ENCODE measurements around the gene GHDC.
A peak's percentile ranks its signal among the peaks of the same experiment; 100 is the strongest.
"Not testable (repeated sequence)": the region's sequence is repeated elsewhere in the genome, so short reads cannot be mapped to it uniquely, and the experiment has no call there.

Gene GHDC

GRCh38 chr17:42193969-42194899 lies at the start of gene GHDC:
Gene GHDC, minus strand, starts transcription at chr17:42194494. Its CDS starts 913 bp downstream, at chr17:42193581.
- peak; percentile 90 for DNase-seq

DNA sequence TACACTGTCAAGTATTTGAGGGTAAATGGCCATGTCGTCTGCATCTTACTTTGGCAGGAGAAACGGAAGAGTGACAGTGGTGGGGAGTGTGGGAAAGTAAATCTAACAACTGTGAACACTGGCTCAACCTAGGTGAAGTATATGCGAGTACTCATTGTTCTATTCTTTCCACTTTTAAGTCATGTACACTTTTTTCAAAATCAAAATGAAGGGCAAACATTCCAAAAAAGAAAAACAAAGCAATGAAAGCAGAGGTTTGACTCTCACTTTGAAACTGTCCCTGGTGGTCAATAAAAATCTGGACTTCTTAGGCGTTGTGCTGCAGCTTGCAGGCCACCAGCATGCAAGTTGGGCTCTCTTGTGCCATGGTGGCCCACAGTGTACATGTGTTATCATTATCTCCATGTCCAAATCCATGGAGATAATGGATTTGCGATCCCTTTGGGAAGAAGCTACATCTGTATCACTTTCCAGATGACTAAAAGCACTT lies 49.2 kb upstream of the GHDC start:
- DNase-seq: no peak

DNA sequence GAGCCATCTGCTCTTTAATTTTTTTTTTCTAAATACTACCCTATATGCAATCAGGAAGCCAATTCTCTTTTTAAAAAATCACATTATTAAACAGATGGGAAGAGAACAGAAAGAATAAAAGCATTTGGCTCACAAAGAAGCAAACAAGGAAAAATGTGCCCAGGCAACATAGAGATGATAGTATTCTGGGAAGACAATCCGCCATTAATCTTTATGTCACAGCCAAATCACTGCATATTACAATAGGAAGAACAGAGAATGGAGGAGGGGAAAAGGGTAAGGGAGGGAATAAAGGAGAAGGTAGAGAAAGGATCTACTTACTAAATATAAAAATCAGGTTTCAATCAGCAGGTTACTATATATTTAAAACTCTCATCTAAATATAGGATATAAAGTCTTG lies 47.6 kb upstream of the GHDC start:
- no peak for DNase-seq

DNA sequence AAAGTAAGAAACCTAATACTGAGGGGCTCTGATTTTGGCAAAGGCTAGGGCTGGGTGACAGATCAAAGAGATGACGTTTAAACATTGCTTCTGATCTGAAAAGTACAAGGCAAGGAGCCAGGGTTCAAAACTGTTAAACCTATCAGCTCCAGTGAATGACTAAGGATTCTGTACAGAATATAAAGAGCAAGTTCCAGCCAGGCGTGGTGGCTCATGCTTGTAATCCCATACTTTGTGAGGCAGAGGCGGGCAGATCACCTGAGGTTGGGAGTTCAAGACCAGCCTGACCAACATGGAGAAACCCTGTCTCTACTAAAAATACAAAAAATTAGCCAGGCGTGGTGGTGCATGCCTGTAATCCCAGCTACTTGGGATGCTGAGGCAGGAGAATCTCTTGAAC lies 46.6 kb upstream of the GHDC start:
- not testable (repeated sequence) for DNase-seq

DNA sequence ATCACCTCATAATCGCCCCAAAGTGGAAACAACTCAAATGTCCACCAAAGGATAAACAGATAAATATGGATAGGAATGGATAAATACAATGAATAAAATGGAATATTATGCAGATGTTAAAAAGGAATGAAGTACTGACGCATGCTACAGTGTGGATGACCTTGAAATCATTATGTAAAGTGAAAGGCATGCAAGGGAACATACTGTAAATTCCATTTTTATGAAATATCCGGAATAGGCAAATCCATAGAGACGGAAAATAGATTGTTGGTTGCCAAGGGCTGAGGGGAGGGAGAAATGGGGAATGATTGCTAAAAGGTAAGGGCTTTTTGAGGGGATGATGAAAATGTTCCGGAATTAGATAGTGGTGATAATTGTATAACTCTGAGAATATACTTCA lies 45.9 kb upstream of the GHDC start:
- no peak for DNase-seq

DNA sequence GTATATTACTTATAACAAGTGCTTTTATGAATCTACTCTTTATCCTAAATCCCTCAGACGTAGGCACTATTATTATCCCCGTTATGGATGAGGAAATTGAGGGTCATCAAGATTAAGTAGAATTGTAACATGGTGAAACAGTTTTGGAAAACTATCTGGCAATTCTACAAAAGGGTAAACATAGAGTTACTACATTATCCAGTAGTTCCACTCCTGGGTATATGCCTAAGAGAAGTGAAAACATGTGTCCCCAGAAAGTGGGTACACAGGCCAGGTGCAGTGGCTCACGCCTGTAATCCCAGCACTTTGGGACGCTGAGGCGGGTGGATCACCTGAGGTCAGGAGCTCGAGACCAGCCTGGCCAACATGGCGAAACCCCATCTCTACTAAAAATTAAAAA lies 45.3 kb upstream of the GHDC start:
- not testable (repeated sequence) for DNase-seq

- DNase-seq: no peak
Measured at GRCh38 chr17:42236760-42237159, 42.5 kb upstream of the GHDC start.

DNA sequence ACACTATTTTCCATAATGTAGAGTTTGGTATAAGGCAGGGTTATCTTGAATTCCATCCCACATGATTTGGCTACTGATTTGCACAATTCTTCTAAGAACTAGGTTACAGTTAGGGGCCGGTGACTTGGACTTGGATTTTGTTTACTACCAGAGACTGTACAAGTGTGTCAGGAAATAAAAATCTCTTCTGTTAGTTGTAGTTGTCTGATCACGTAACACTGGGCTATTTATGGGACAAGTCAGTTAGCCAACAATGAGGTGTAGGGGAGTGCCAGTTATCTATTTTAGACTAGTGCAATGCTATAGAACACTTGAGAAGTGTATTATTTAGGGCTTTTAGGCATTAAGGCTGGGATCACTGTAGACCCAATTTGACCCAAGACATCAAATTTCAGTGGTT lies 39.7 kb upstream of the GHDC start:
- DNase-seq: no peak

DNA sequence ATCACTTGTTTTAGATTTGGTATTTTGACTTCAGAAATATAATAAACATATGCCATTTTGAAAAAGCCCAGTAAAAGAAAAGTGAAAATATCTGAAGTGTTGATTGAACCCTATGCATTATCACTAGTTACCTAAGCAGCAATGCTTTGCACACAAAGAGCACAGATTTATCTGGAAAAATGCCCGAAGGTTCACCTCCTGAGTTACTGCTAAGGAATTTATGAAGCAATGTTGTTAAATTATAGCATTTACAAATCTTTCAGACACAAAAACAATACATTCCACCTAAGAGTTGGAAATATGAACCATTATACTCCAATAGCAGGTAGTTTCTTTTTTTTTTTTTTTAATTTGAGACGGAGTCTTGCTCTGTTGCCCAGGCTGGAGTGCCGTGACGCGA lies 38.9 kb upstream of the GHDC start:
- no peak for DNase-seq

GRCh38 chr17:42230225-42230624 lies 35.9 kb upstream of the GHDC start:
- peak; percentile 81 for DNase-seq

DNA sequence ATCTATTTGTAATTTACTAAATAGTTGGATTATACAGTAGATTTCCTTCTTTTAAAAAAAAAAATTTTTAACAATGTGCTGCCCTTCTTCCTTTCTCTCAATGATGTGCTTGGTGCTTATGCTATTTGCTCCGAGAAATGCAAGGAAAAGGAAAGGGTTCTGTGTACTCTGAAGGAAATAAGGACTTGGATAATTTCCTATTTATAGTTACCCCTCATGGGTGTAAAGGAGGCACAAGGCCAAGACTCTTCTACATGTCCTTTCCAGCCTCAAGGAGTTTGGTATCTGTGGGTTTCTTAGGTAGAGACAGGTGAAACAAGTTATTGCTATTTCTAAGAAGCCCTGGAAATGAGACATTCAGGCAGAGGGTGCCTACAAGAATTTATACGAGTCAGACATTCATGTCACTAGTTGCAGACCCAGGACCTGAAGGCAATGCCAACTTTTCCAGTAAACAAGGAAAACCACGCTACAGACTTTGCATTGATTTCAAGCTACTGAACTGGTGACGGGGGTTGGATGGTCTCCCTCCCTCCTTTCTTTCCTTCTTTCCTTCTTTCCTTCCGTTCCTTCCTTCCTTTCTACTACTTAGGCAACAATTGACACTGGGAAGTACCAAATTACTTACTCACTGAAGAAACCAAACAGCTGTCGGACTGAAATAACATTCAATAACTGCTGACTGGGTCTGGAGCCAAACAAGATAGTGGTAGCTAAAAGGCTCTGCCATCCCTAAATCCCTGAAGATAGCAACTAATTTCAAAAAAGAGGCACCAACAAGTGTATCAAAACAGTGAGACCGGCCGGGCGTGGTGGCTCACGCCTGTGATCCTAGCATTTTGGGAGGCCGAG lies 33.8 kb upstream of the GHDC start:
- DNase-seq: no peak

DNA sequence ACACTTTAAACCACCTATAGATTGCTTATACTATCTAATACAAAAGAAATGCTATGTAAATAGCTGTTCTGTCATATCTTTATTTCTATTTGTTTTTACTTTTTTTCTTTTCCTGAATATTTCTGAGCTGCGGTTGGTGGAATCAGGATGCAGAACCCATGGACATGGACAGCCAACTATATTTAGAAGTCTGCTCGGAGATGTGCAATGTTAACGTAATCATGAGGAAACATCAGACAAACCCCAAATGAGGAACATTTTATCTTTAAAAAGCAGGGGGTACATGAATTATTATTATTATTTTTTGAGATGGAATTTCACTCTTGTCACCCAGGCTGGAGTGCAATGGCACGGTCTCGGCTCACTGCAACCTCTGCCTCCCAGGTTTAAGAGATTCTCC lies 31.4 kb upstream of the GHDC start:
- DNase-seq: no peak

DNA sequence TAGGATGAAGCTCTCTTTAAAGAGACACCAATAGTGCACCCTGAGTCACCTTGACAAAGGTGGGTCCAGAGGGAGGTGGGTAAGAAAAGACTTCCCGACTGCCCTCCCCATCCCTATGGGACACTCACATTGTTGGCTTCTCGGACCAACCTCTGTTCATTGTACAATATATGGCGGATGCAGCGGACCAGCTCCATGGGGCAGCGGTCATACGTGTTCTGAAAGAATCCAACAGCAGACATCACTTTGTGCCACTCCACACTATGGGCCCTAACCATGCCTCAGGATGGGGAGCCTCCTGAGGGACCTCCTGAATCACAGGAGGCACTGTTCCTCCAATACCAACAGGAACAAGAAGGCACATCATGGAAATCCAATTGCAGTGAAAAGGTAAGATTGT lies 30.4 kb upstream of the GHDC start:
- no peak for DNase-seq

GRCh38 chr17:42221886-42222745 lies 27.8 kb upstream of the GHDC start:
- DNase-seq: peak; percentile 70

DNA sequence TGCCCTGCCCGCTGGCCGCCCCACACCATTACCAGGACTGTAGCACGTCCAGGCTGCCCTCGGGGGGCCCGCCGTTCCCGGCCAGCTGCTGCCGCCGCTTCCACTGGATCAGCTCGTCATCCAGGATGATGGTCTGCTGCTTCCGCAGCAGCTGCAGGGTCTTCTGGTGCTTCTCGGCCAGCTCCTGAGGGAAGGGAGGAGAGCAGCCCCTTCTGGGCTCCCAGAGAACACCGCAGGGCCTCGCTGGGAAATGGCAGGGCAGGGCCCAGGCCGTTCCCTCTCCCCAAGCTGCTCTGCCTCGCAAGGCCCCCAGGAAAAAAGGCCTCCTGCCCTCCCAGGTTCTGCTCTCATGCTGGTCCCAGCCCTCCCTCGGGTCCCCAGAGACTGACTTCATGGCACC lies 25.0 kb upstream of the GHDC start:
- DNase-seq: not testable (repeated sequence)

- DNase-seq: no peak
Measured at GRCh38 chr17:42214156-42214555, 19.9 kb upstream of the GHDC start.

- no peak for DNase-seq
Measured at GRCh38 chr17:42212382-42212781, 18.1 kb upstream of the GHDC start.

DNA sequence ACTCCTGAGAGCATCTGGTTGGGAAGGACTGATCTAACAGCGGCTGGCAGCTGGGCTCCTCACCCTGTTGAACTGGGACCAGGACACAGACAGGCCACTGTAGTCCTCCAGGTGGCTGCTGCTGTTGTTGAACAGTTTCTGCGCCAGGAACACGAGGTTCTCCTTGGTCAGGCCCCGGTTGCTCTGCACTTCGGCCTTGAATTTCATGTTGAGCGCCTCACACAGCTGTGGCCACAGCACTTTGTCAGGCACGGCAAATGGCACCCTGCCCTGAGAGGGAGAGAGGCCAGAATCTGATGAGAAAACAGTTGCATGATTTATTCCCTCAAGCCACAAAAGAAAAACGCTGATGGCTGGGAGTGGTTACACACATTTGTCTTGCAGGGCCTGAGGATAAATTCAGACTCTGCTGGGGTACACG lies 17.6 kb upstream of the GHDC start:
- DNase-seq: not testable (repeated sequence)

GRCh38 chr17:42210046-42210445 lies 15.8 kb upstream of the GHDC start:
- no peak for DNase-seq

DNA sequence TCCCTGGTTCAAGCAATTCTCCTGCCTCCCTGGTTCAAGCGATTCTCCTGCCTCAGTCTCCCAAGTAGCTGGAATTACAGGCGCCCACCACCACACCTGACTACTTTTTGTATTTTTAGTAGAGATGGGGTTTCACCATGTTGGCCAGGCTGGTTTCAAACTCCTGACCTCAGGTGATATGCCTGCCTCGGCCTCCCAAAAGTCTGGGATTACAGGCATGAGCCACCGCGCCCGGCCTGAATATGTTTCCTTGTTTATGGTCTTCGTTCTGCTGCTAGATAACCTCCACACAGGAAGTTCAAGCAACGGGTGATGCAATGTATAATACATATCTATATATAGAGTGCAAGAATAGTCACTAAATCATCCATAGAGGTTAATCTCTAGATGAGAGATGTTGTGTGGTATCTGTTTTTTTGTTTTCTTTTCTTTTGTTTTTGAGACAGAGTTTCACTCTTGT lies 11.9 kb upstream of the GHDC start:
- DNase-seq: not testable (repeated sequence)

DNA sequence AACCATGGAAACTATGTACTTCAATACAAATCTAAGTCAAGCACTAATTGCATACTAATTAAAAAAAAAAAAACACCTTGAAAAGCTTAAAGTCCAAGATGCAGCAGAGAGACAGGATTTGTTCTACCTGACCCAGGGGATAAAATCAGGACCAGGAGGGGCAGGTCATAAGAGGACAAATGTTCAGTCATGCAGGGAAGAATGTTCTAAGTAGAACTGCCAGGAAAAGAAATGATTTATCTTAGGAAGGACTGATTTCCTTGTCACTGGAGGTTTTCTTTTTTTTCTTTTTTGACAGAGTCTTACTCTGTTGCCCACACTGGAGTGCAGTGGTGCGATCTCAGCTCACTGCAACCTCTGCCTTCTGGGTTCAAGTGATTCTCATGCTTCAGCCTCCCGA lies 9.1 kb upstream of the GHDC start:
- DNase-seq: no peak

DNA sequence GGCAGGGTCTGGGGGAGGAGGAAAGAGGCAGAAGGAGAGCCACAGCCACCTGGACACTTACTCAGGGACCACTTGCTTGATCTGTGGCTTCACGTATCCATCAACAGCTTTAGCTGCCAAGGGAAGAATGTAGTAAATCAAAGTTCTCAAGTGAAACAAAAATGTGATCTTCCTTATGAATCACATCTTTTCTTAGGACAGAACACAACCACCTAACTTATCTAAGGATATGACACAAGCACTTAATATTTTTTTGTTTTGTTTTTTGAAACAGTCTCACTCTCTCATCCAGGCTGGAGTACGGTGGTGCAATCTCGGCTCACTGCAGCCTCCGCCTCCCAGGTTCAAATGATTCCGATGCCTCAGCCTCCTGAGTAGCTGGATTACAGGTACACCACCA lies 8.4 kb upstream of the GHDC start:
- no peak for DNase-seq

- DNase-seq: no peak
Measured at GRCh38 chr17:42202159-42202558, 7.9 kb upstream of the GHDC start.

All from activated CD4-positive, alpha-beta T cell treated with anti-CD3 and anti-CD28 coated beads, Interleukin-10, Interleukin-2, amounts not matched to agents 100 ng/mL and 50 ng/mL, durations not matched to agents 16 hours and 8 hours (primary cell).